GM23338 (cell line): Measurements from ENCODE around the gene DPP10. TPM values are rescaled to one million over a fixed set of nuclear protein-coding genes. Genes with fewer than 3 reads are reported as not detected.

ENCODE experiments used
- ATAC-seq: fragments of 200-7000 bp; cut with Tn5 transposase; 3 replicates; pipeline ENCODE4 v1.9.1; 2020
- DNase-seq: peaks from one replicate; pipeline ENCODE4 v3.0.0-alpha.2; 2015; ENCODE audit warnings: low spot score
- H2AFZ ChIP-seq: fragments of 200-600 bp; sonication (generic); 2 replicates; pipeline ENCODE4 v1.8.0; 2016; ENCODE audit warnings: antibody characterized with exemption, mild to moderate bottlenecking, moderate library complexity
- H3F3A ChIP-seq: fragments of 200-600 bp; sonication (generic); replicated peaks from 2 replicates; pipeline ENCODE4 v1.8.0; 2017; ENCODE audit warnings: antibody characterized with exemption, mixed run types, low read depth
- H3K27ac ChIP-seq: fragments of 200-600 bp; sonication (generic); 2 replicates; pipeline ENCODE4 v1.6.1; 2016; ENCODE audit warnings: low read depth
- H3K27me3 ChIP-seq: fragments of 200-600 bp; sonication (generic); 2 replicates; pipeline ENCODE4 v1.8.0; 2016; ENCODE audit warnings: mild to moderate bottlenecking, mixed run types, moderate library complexity; ENCODE audit not compliant: insufficient read depth
- H3K36me3 ChIP-seq: fragments of 200-600 bp; sonication (generic); 2 replicates; pipeline ENCODE4 v1.8.0; 2016; ENCODE audit warnings: mild to moderate bottlenecking; ENCODE audit not compliant: insufficient read depth
- H3K4me1 ChIP-seq: fragments of 200-600 bp; sonication (generic); 2 replicates; pipeline ENCODE4 v1.8.0; 2016; ENCODE audit warnings: mild to moderate bottlenecking, moderate library complexity; ENCODE audit not compliant: insufficient read depth
- H3K4me2 ChIP-seq: fragments of 200-600 bp; sonication (generic); 2 replicates; pipeline ENCODE4 v1.7.1; 2017; ENCODE audit warnings: mixed run types
- H3K4me3 ChIP-seq: fragments of 200-600 bp; sonication (generic); 2 replicates; pipeline ENCODE4 v1.6.1; 2016; ENCODE audit warnings: mixed run types
- H3K79me2 ChIP-seq: fragments of 200-600 bp; sonication (generic); replicated peaks from 2 replicates; pipeline ENCODE4 v1.8.0; 2017; ENCODE audit warnings: mild to moderate bottlenecking; ENCODE audit not compliant: insufficient read depth
- H3K9me2 ChIP-seq: fragments of 200-600 bp; sonication (generic); 2 replicates; pipeline ENCODE4 v1.8.0; 2017; ENCODE audit not compliant: insufficient read depth
- H4K20me1 ChIP-seq: fragments of 200-600 bp; sonication (generic); replicated peaks from 2 replicates; pipeline ENCODE4 v1.8.0; 2017; ENCODE audit warnings: mild to moderate bottlenecking; ENCODE audit not compliant: insufficient read depth
- H3K27ac Mint-ChIP-seq: 2 replicates; pipeline ENCODE4 v1.8.0; 2020; ENCODE audit warnings: inconsistent platforms, mild to moderate bottlenecking, moderate library complexity, mixed read lengths
- H3K27me3 Mint-ChIP-seq: 3 replicates; pipeline ENCODE4 v1.8.0; 2022; ENCODE audit warnings: low read depth, mild to moderate bottlenecking, moderate library complexity, mixed read lengths, inconsistent platforms; ENCODE audit not compliant: insufficient read depth, poor library complexity
- H3K36me3 Mint-ChIP-seq: 3 replicates; pipeline ENCODE4 v1.8.0; 2021; ENCODE audit warnings: low read depth, mild to moderate bottlenecking, inconsistent platforms, moderate library complexity, mixed read lengths
- H3K4me1 Mint-ChIP-seq: 3 replicates; pipeline ENCODE4 v1.8.0; 2020; ENCODE audit warnings: mild to moderate bottlenecking, inconsistent platforms, mixed read lengths
- H3K4me3 Mint-ChIP-seq: 3 replicates; pipeline ENCODE4 v1.8.0; 2021; ENCODE audit warnings: moderate library complexity, mild to moderate bottlenecking, inconsistent platforms, mixed read lengths
- H3K9me3 Mint-ChIP-seq: 3 replicates; pipeline ENCODE4 v1.8.0; 2020; ENCODE audit warnings: moderate library complexity, mild to moderate bottlenecking, inconsistent platforms, mixed read lengths
- CREB1 ChIP-seq: fragments of 250-450 bp; sonication (Bioruptor Pico); IDR thresholded peaks from 2 replicates; pipeline ENCODE4 v1.5.0; 2020; ENCODE audit warnings: low read depth, mild to moderate bottlenecking, moderate library complexity
- CTCF ChIP-seq, 2 experiments: fragments of 200-600 bp in 1 of 2; sonication (generic) in 1 of 2; conservative IDR thresholded peaks; 2 replicates each; pipeline versions ENCODE4 v1.5.1 to v1.6.1; 2016 to 2017; ENCODE audit warnings: antibody characterized with exemption in 2 of 2, low read depth in 2 of 2, mild to moderate bottlenecking in 2 of 2, moderate library complexity in 1 of 2
- ETS1 ChIP-seq: IDR thresholded peaks from 2 replicates; pipeline ENCODE4 v1.6.1; 2016; ENCODE audit warnings: antibody characterized with exemption
- EZH2 ChIP-seq: fragments of 200-600 bp; sonication (generic); IDR thresholded peaks from one replicate; pipeline ENCODE4 v1.8.0; 2017; ENCODE audit warnings: antibody characterized with exemption, mild to moderate bottlenecking, low read depth; ENCODE audit not compliant: unreplicated experiment
- EZH2phosphoT487 ChIP-seq: fragments of 200-600 bp; sonication (generic); IDR thresholded peaks from one replicate; pipeline ENCODE4 v1.8.1; 2018; ENCODE audit warnings: antibody characterized with exemption; ENCODE audit not compliant: unreplicated experiment
- JUNB ChIP-seq: IDR thresholded peaks from one replicate; pipeline ENCODE4 v1.6.1; 2016; ENCODE audit warnings: antibody characterized with exemption; ENCODE audit not compliant: unreplicated experiment
- NANOG ChIP-seq: IDR thresholded peaks from 2 replicates; pipeline ENCODE4 v1.6.1; 2016; ENCODE audit warnings: antibody characterized with exemption, borderline replicate concordance
- POLR2AphosphoS5 ChIP-seq: IDR thresholded peaks from 2 replicates; pipeline ENCODE4 v1.6.1; 2016; ENCODE audit warnings: antibody characterized with exemption, low read depth
- STAT1 ChIP-seq: IDR thresholded peaks from one replicate; pipeline ENCODE4 v1.6.1; 2016; ENCODE audit warnings: antibody characterized with exemption; ENCODE audit not compliant: unreplicated experiment
- ZNF114 ChIP-seq: fragments of 250-450 bp; sonication (Bioruptor Pico); IDR thresholded peaks from 2 replicates; pipeline ENCODE4 v1.5.0; 2020; ENCODE audit warnings: mild to moderate bottlenecking, moderate library complexity
- ZNF331 ChIP-seq: fragments of 250-450 bp; sonication (Bioruptor Pico); IDR thresholded peaks from 2 replicates; pipeline ENCODE4 v1.5.0; 2020; ENCODE audit warnings: low read depth, mild to moderate bottlenecking, moderate library complexity
- ZNF462 ChIP-seq: fragments of 250-450 bp; sonication (Bioruptor Pico); IDR thresholded peaks from 2 replicates; pipeline ENCODE4 v1.5.0; 2020; ENCODE audit warnings: mild to moderate bottlenecking, moderate library complexity
- polyA plus RNA-seq: library from polyadenylated mRNA; unstranded; fragments of >200 nt; fragmentation: Nextera tagmentation; extraction: Ambion mirVana; gene quantifications from 2 replicates; pipeline ENCODE4 v1.2.1, GENCODE V29; 2016
- total RNA-seq: library from RNA; depleted of rRNA; stranded (reverse); fragments of >200 nt; shearing (Covaris generic); gene quantifications from 2 replicates; pipeline ENCODE4 v1.2.3, GENCODE V29; 2014
- TF ChIP-seq, protein P1 (sequence below): IDR thresholded peaks from one replicate; pipeline ENCODE4 v1.6.1; 2018; ENCODE audit warnings: antibody characterized with exemption; ENCODE audit not compliant: unreplicated experiment

Gene DPP10
- total and polyA plus RNA-seq, 2 experiments from 2014 or later: 3.6 to 14.8 TPM

- no peak overlapping the region for H3K4me3 ChIP-seq
- TF ChIP-seq CREB1 (CRISPR knock-in tag) (no peak), ETS1 (no peak), ZNF462 (CRISPR knock-in tag) (no peak), ZNF114 (CRISPR knock-in tag) (no peak), EZH2phosphoT487 (no peak), CTCF (conservative IDR thresholded peaks at IDR 0.05; ENCODE audit: low read depth in 2 of 2) (no peak), POLR2AphosphoS5 (no peak), STAT1 (no peak), NANOG (no peak), JUNB (no peak), ZNF331 (CRISPR knock-in tag) (no peak), EZH2 (no peak)
- TF ChIP-seq, protein P1, sequence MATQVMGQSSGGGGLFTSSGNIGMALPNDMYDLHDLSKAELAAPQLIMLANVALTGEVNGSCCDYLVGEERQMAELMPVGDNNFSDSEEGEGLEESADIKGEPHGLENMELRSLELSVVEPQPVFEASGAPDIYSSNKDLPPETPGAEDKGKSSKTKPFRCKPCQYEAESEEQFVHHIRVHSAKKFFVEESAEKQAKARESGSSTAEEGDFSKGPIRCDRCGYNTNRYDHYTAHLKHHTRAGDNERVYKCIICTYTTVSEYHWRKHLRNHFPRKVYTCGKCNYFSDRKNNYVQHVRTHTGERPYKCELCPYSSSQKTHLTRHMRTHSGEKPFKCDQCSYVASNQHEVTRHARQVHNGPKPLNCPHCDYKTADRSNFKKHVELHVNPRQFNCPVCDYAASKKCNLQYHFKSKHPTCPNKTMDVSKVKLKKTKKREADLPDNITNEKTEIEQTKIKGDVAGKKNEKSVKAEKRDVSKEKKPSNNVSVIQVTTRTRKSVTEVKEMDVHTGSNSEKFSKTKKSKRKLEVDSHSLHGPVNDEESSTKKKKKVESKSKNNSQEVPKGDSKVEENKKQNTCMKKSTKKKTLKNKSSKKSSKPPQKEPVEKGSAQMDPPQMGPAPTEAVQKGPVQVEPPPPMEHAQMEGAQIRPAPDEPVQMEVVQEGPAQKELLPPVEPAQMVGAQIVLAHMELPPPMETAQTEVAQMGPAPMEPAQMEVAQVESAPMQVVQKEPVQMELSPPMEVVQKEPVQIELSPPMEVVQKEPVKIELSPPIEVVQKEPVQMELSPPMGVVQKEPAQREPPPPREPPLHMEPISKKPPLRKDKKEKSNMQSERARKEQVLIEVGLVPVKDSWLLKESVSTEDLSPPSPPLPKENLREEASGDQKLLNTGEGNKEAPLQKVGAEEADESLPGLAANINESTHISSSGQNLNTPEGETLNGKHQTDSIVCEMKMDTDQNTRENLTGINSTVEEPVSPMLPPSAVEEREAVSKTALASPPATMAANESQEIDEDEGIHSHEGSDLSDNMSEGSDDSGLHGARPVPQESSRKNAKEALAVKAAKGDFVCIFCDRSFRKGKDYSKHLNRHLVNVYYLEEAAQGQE: no peak
- Mint-ChIP-seq H3K27ac (no peak overlapping the region), H3K4me3 (no peak overlapping the region), H3K36me3 (peaks cover 6% of the 10 kb centered on the region; the same call in 2 of the 3 replicates), H3K9me3 (peaks cover 22% of the 10 kb centered on the region; the same call in 2 of the 3 replicates), H3K4me1 (peaks cover 17% of the 10 kb centered on the region; the same call in 2 of the 3 replicates), H3K27me3 (peaks cover 1% of the 10 kb centered on the region)
- no peaks in the 10 kb centered on the region for H3K9me2 ChIP-seq
- no peaks in the 10 kb centered on the region for H3K36me3 ChIP-seq
- H3K79me2 ChIP-seq: no peaks in the 10 kb centered on the region
- no peaks in the 10 kb centered on the region for H3F3A ChIP-seq
- H3K27ac ChIP-seq: no peak overlapping the region
- no peak for DNase-seq
- no peak overlapping the region for H2AFZ ChIP-seq
- no peaks in the 10 kb centered on the region for H4K20me1 ChIP-seq
- no peak for ATAC-seq
- no peaks in the 10 kb centered on the region for H3K27me3 ChIP-seq
- peaks cover 5% of the 10 kb centered on the region; the same call in 1 of the 2 replicates for H3K4me1 ChIP-seq
- no peak overlapping the region for H3K4me2 ChIP-seq
These were observed 14.1 kb downstream of the DPP10 start for GRCh38 chr2:114456566-114456965.
